ACC112 (cell line): ENCODE data around the gene BMP2K.

ENCODE experiments used
- H2AFZ ChIP-seq: fragments of 200-600 bp; sonication (generic); one replicate; pipeline ENCODE4 v1.6.0; 2017; ENCODE audit warnings: antibody characterized with exemption, low read length; ENCODE audit not compliant: unreplicated experiment
- H3K27ac ChIP-seq: fragments of 200-600 bp; sonication (generic); 2 replicates; pipeline ENCODE4 v1.5.1; 2014; ENCODE audit warnings: low read depth, mild to moderate bottlenecking, antibody characterized with exemption, low read length, moderate library complexity
- H3K27me3 ChIP-seq: fragments of 200-600 bp; sonication (generic); 2 replicates; pipeline ENCODE4 v1.6.1; 2014; ENCODE audit warnings: mild to moderate bottlenecking, antibody characterized with exemption, low read length, moderate library complexity, mixed read lengths; ENCODE audit not compliant: insufficient read depth
- H3K36me3 ChIP-seq: fragments of 200-600 bp; sonication (generic); 2 replicates; pipeline ENCODE4 v1.6.1; 2016; ENCODE audit warnings: mild to moderate bottlenecking, antibody characterized with exemption, low read length, moderate library complexity, mixed read lengths; ENCODE audit not compliant: insufficient read depth
- H3K4me1 ChIP-seq: fragments of 200-600 bp; sonication (generic); one replicate; pipeline ENCODE4 v1.6.1; 2016; ENCODE audit warnings: low read length, mixed read lengths; ENCODE audit not compliant: insufficient read depth, unreplicated experiment, control insufficient read depth
- H3K4me3 ChIP-seq: fragments of 200-600 bp; sonication (generic); 2 replicates; pipeline ENCODE4 v1.5.1; 2014; ENCODE audit warnings: mild to moderate bottlenecking, low read depth, low read length
- H3K79me2 ChIP-seq: fragments of 200-600 bp; sonication (generic); one replicate; pipeline ENCODE4 v1.6.0; 2016; ENCODE audit warnings: low read length; ENCODE audit not compliant: control insufficient read depth, unreplicated experiment, insufficient read depth

Gene BMP2K

GRCh38 chr4:78775303-78776078 lies 659 bp upstream of the BMP2K start:
- Histone ChIP-seq H3K4me1 (peaks cover 21% of the 10 kb centered on the region), H2AFZ (peak overlapping the region; percentile 98), H3K36me3 (no peaks in the 10 kb centered on the region), H3K79me2 (peaks cover 41% of the 10 kb centered on the region), H3K4me3 (peak overlapping the region; percentile 87), H3K27ac (peak overlapping the region; percentile 93), H3K27me3 (no peaks in the 10 kb centered on the region)

GRCh38 chr4:78776729-78777575 lies 802 bp downstream of the BMP2K start:
- Histone ChIP-seq H3K4me1 (peaks cover 21% of the 10 kb centered on the region), H3K27me3 (no peaks in the 10 kb centered on the region), H3K36me3 (peaks cover 2% of the 10 kb centered on the region; the same call in 1 of the 2 replicates), H3K27ac (peak overlapping the region; percentile 12; the same call in 1 of the 2 replicates), H3K79me2 (peaks cover 55% of the 10 kb centered on the region), H3K4me3 (peak overlapping the region; percentile 87), H2AFZ (peak overlapping the region; percentile 9)

GRCh38 chr4:78777576-78777940 lies 1.4 kb downstream of the BMP2K start:
- Histone ChIP-seq H3K27me3 (no peaks in the 10 kb centered on the region), H3K4me3 (peak overlapping the region; percentile 87), H3K79me2 (peaks cover 61% of the 10 kb centered on the region), H3K27ac (no peak overlapping the region), H2AFZ (no peak overlapping the region), H3K4me1 (peaks cover 16% of the 10 kb centered on the region), H3K36me3 (peaks cover 5% of the 10 kb centered on the region; the same call in 1 of the 2 replicates)

- peaks cover 16% of the 10 kb centered on the region for H3K4me1 ChIP-seq
- H3K36me3 ChIP-seq, result peaks cover 5% of the 10 kb centered on the region; the same call in 1 of the 2 replicates
- no peak overlapping the region for H2AFZ ChIP-seq
- no peaks in the 10 kb centered on the region for H3K27me3 ChIP-seq
- peak overlapping the region; percentile 87 for H3K4me3 ChIP-seq
- H3K27ac ChIP-seq, result no peak overlapping the region
- peaks cover 66% of the 10 kb centered on the region for H3K79me2 ChIP-seq
Observed at GRCh38 chr4:78778530-78778929, 2.4 kb downstream of the BMP2K start.

- H3K4me1 ChIP-seq, result peaks cover 22% of the 10 kb centered on the region
- H2AFZ ChIP-seq, result no peak overlapping the region
- H3K79me2 ChIP-seq, result peaks cover 71% of the 10 kb centered on the region
- H3K27ac ChIP-seq, result no peak overlapping the region
- H3K4me3 ChIP-seq, result no peak overlapping the region
- H3K27me3 ChIP-seq, result no peaks in the 10 kb centered on the region
- H3K36me3 ChIP-seq, result peaks cover 5% of the 10 kb centered on the region; the same call in 1 of the 2 replicates
Observed at GRCh38 chr4:78779280-78779679, 3.1 kb downstream of the BMP2K start.

GRCh38 chr4:78780093-78780492 lies 3.9 kb downstream of the BMP2K start:
- H2AFZ ChIP-seq, result no peak overlapping the region
- peaks cover 76% of the 10 kb centered on the region for H3K79me2 ChIP-seq
- H3K27ac ChIP-seq, result no peak overlapping the region
- peaks cover 22% of the 10 kb centered on the region for H3K4me1 ChIP-seq
- H3K4me3 ChIP-seq, result no peak overlapping the region
- H3K27me3 ChIP-seq, result no peaks in the 10 kb centered on the region
- peaks cover 5% of the 10 kb centered on the region; the same call in 1 of the 2 replicates for H3K36me3 ChIP-seq

- peaks cover 22% of the 10 kb centered on the region for H3K4me1 ChIP-seq
- H3K4me3 ChIP-seq, result no peak overlapping the region
- H3K27me3 ChIP-seq, result no peaks in the 10 kb centered on the region
- peaks cover 85% of the 10 kb centered on the region for H3K79me2 ChIP-seq
- H2AFZ ChIP-seq, result no peak overlapping the region
- peaks cover 5% of the 10 kb centered on the region; the same call in 1 of the 2 replicates for H3K36me3 ChIP-seq
- no peak overlapping the region for H3K27ac ChIP-seq
Observed at GRCh38 chr4:78781139-78781538, 5.0 kb downstream of the BMP2K start.

GRCh38 chr4:78781924-78782323 lies 5.8 kb downstream of the BMP2K start:
- Histone ChIP-seq H3K27ac (no peak overlapping the region), H3K79me2 (peaks cover 83% of the 10 kb centered on the region), H3K27me3 (no peaks in the 10 kb centered on the region), H3K36me3 (peaks cover 5% of the 10 kb centered on the region; the same call in 1 of the 2 replicates), H3K4me1 (peaks cover 22% of the 10 kb centered on the region), H2AFZ (no peak overlapping the region), H3K4me3 (no peak overlapping the region)

GRCh38 chr4:78784236-78784865 lies 8.2 kb downstream of the BMP2K start:
- Histone ChIP-seq H3K27me3 (no peaks in the 10 kb centered on the region), H2AFZ (no peak overlapping the region), H3K36me3 (peaks cover 5% of the 10 kb centered on the region; the same call in 1 of the 2 replicates), H3K4me3 (no peak overlapping the region), H3K79me2 (peaks cover 81% of the 10 kb centered on the region), H3K27ac (no peak overlapping the region), H3K4me1 (peaks cover 20% of the 10 kb centered on the region)

- Histone ChIP-seq H2AFZ (no peak overlapping the region), H3K27me3 (no peaks in the 10 kb centered on the region), H3K4me1 (peaks cover 20% of the 10 kb centered on the region), H3K4me3 (no peak overlapping the region), H3K36me3 (no peaks in the 10 kb centered on the region), H3K27ac (no peak overlapping the region), H3K79me2 (peaks cover 69% of the 10 kb centered on the region)
Observed at GRCh38 chr4:78787392-78788006, 11.3 kb downstream of the BMP2K start.
